BE2C (cell line): Measurements from ENCODE around the gene LDLRAD4.

Experiments
- DNase-seq: peaks from one replicate; pipeline ENCODE4 v3.0.0-alpha.2; 2020
- H3K27me3 ChIP-seq: fragments of 250-450 bp; sonication (Bioruptor Pico); 2 replicates; pipeline ENCODE4 v1.5.1; 2020; ENCODE audit warnings: mild to moderate bottlenecking
- H3K36me3 ChIP-seq: fragments of 250-450 bp; sonication (Bioruptor Pico); 2 replicates; pipeline ENCODE4 v1.5.1; 2020; ENCODE audit warnings: mild to moderate bottlenecking
- H3K4me1 ChIP-seq: fragments of 250-450 bp; sonication (Bioruptor Pico); 2 replicates; pipeline ENCODE4 v1.5.1; 2020
- H3K4me3 ChIP-seq: 2 replicates; pipeline ENCODE4 v1.5.1; 2011; ENCODE audit warnings: low read depth, low read length
- H3K9me3 ChIP-seq: fragments of 250-450 bp; sonication (Bioruptor Pico); 2 replicates; pipeline ENCODE4 v1.5.1; 2020
- TF ChIP-seq, protein P1 (sequence below): IDR thresholded peaks from 2 replicates; pipeline ENCODE4 v1.5.1; 2012; ENCODE audit warnings: mild to moderate bottlenecking, low read depth, low read length

Gene LDLRAD4

DNA sequence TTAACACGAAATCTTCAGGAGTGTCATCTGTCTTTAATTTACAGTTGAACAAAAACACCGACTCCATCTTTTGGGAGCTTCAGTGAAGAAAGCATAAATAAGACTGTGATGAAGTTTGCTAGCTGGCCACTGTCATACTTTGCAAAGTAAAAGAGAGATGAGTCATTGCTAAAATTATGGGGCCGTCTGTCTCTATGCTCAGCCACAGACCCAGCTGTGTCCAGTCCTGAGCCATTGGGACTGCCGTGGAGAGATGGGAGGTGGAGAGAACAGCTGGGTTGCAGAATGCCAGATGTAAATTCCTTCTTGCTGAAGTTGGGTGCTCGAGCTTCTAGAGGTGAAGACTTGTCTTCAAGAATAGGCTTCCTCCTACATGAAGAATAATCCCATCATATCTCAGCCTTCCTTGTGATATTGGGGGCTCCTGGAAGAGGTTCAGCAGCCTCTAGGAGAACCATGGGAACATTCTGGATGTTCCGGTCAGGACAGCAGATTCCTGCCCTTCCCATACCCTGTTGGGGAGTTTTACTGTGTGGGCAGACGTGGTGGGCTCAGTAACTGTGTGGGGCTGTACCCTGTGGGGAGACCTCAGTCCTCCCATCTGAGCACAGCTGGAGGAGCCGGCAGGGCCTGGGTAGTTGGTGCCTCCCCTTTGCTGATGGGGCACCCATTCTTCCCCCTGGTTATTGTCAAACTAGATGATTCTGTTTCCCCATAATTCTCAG is 71.1 kb downstream of the LDLRAD4 start:
- H3K36me3 ChIP-seq: no peaks in the 10 kb centered on the region
- H3K4me3 ChIP-seq: no peak overlapping the region
- no peaks in the 10 kb centered on the region for H3K4me1 ChIP-seq
- DNase-seq: no peak
- H3K9me3 ChIP-seq: no peaks in the 10 kb centered on the region
- H3K27me3 ChIP-seq: no peaks in the 10 kb centered on the region
- TF ChIP-seq, protein P1, sequence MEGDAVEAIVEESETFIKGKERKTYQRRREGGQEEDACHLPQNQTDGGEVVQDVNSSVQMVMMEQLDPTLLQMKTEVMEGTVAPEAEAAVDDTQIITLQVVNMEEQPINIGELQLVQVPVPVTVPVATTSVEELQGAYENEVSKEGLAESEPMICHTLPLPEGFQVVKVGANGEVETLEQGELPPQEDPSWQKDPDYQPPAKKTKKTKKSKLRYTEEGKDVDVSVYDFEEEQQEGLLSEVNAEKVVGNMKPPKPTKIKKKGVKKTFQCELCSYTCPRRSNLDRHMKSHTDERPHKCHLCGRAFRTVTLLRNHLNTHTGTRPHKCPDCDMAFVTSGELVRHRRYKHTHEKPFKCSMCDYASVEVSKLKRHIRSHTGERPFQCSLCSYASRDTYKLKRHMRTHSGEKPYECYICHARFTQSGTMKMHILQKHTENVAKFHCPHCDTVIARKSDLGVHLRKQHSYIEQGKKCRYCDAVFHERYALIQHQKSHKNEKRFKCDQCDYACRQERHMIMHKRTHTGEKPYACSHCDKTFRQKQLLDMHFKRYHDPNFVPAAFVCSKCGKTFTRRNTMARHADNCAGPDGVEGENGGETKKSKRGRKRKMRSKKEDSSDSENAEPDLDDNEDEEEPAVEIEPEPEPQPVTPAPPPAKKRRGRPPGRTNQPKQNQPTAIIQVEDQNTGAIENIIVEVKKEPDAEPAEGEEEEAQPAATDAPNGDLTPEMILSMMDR: no peak

DNA sequence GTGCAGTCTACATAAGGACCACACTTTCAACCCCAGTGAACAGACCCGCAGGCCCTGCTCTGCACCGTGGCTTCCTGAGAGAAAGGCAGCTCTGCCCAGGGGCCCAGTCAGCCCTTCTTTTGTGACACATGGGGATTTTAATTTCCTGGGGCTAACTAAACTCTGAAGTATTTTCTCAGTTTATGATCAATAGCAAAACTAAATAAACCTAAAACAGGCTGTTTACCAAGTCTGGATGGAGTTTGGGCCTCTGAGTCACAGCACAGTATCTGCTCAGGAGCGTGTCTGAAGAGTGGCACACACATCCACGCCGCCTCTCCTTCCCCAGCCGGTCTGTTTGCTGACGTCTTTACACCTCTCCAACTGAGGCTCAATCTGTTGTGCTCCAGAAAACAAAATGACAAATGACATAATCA is 72.3 kb downstream of the LDLRAD4 start:
- Histone ChIP-seq H3K27me3 (no peaks in the 10 kb centered on the region), H3K36me3 (no peaks in the 10 kb centered on the region), H3K9me3 (no peaks in the 10 kb centered on the region), H3K4me1 (no peaks in the 10 kb centered on the region), H3K4me3 (no peak overlapping the region)
- no peak for DNase-seq
- TF ChIP-seq, protein P1: no peak

- DNase-seq: no peak
- H3K4me1 ChIP-seq: no peaks in the 10 kb centered on the region
- H3K36me3 ChIP-seq: no peaks in the 10 kb centered on the region
- no peaks in the 10 kb centered on the region for H3K27me3 ChIP-seq
- TF ChIP-seq, protein P1: no peak
- no peak overlapping the region for H3K4me3 ChIP-seq
- no peaks in the 10 kb centered on the region for H3K9me3 ChIP-seq
Observed at GRCh38 chr18:13291299-13291698, 72.7 kb downstream of the LDLRAD4 start.

DNA sequence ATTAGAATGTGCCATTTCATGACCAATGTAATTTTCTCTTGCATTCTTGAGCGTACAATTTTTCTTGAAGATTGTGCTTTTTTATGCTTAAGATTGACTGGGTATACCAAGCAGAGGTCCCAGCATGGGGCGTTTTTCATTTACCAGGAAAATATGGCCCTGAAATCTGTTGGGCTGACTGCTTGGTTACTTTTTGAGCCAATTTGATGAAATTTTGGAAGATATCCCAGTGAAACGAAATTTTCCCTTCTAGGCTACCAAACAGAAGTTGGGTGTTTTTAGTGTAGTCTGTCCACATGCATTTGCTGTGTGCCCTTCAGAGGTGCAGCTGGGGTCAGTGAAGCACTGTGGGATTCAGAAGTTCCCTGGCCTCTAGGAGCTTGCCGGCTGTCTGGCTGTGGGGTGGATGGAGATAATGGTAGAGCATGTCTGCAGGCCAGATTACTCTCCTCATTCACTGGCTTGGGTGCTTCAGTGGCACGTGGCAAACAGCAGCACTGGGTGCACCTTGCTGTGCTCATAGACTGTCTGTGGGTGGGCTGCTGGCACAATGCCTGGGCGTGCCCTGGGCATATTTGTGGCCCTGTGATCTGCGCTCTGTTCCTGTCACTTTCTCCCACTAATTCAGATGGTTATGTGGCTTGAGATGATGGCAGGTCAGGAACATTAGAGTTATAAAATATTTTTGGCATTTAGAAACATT is 73.3 kb downstream of the LDLRAD4 start:
- no peak for DNase-seq
- H3K4me1 ChIP-seq: no peaks in the 10 kb centered on the region
- H3K4me3 ChIP-seq: no peak overlapping the region
- no peaks in the 10 kb centered on the region for H3K9me3 ChIP-seq
- TF ChIP-seq, protein P1: no peak
- no peaks in the 10 kb centered on the region for H3K27me3 ChIP-seq
- H3K36me3 ChIP-seq: no peaks in the 10 kb centered on the region

DNA sequence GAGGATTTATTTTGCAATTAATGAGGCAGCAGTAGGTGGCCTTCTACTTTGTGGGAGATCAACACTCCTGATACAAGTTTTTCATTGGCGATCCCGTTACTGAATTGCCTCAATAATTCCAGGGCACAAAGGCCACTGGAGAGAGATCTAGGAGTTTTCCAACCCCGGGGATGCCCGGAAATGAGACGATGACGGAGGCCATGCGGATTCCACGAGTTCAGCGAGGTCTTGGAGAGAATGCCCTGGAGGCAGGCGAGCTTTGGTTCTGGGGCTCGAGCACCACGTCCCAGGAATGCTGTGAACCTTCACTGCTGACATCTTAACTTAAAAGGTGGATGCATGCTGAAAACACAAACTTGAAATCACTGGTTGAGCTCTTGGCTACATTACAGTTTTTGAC is 74.2 kb downstream of the LDLRAD4 start:
- Histone ChIP-seq H3K4me1 (no peaks in the 10 kb centered on the region), H3K27me3 (no peaks in the 10 kb centered on the region), H3K4me3 (no peak overlapping the region), H3K9me3 (no peaks in the 10 kb centered on the region), H3K36me3 (no peaks in the 10 kb centered on the region)
- DNase-seq: no peak
- TF ChIP-seq, protein P1: no peak

DNA sequence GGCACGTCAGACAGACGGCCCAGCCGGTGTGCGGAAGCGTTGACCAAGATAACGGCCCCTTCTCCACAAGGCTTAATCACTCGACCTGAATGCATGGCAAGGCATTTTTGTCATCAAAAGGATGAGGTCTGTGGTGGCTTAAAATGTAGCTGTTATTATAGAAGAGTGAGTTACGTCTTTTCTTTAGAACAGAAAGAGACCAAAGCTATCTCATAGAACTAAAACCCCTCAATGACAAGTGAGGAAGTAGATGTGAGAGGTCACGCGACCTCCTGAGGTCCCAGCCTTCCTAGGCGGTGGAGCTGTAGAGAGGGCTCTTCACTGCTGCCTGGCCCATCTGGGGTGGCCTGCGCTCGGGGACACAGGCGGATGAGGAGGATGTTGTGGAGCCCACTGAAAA is 75.7 kb downstream of the LDLRAD4 start:
- TF ChIP-seq, protein P1: no peak
- Histone ChIP-seq H3K9me3 (no peaks in the 10 kb centered on the region), H3K27me3 (no peaks in the 10 kb centered on the region), H3K4me1 (no peaks in the 10 kb centered on the region), H3K36me3 (no peaks in the 10 kb centered on the region), H3K4me3 (no peak overlapping the region)
- no peak for DNase-seq
